Activated CD4-positive, alpha-beta T cell treated with anti-CD3 and anti-CD28 coated beads, Interleukin-2, amount 50 U/mL, for 4 hours (primary cell): ENCODE results near the gene FHL2.
"Not testable (repeated sequence)": the region's sequence is repeated elsewhere in the genome, so short reads cannot be mapped to it uniquely, and the experiment has no call there.

Source experiments
- DNase-seq, 2 experiments: peaks; one replicate each; pipeline ENCODE4 v3.0.0-alpha.2; 2020

The FHL2 gene

GRCh38 chr2:105336786-105337121 is 62.1 kb downstream of the FHL2 start:
- no peak for DNase-seq

GRCh38 chr2:105335469-105335868 is 63.4 kb downstream of the FHL2 start:
- DNase-seq: no peak

GRCh38 chr2:105334211-105334610 is 64.6 kb downstream of the FHL2 start:
- DNase-seq: no peak

- DNase-seq: no peak
Observed at GRCh38 chr2:105330681-105331375, 68.0 kb downstream of the FHL2 start.

GRCh38 chr2:105329561-105330495 is 69.0 kb downstream of the FHL2 start, which contains the start of gene TGFBRAP1:
TSS of gene TGFBRAP1 (minus strand) at chr2:105329735. CDS start at chr2:105308301, 21,434 bp downstream.
- peak; percentile 35 to 37 for DNase-seq

- peak in 1 of 2 experiments; percentile 33 for DNase-seq
Observed at GRCh38 chr2:105329197-105329554, 69.7 kb downstream of the FHL2 start.

- DNase-seq: peak in 1 of 2 experiments; percentile 10
Observed at GRCh38 chr2:105328281-105329196, 70.3 kb downstream of the FHL2 start.

GRCh38 chr2:105327690-105328089 is 71.2 kb downstream of the FHL2 start:
- DNase-seq: no peak

GRCh38 chr2:105327271-105327670 is 71.6 kb downstream of the FHL2 start:
- not testable (repeated sequence) for DNase-seq

GRCh38 chr2:105325389-105325963 is 73.4 kb downstream of the FHL2 start:
- DNase-seq: no peak

GRCh38 chr2:105324732-105325131 is 74.1 kb downstream of the FHL2 start:
- DNase-seq: no peak

GRCh38 chr2:105324101-105324500 is 74.8 kb downstream of the FHL2 start:
- no peak for DNase-seq

GRCh38 chr2:105323111-105323510 is 75.7 kb downstream of the FHL2 start:
- DNase-seq: no peak

GRCh38 chr2:105321875-105322646 is 76.8 kb downstream of the FHL2 start:
- DNase-seq: no peak

GRCh38 chr2:105320651-105321215 is 78.1 kb downstream of the FHL2 start:
- no peak for DNase-seq

GRCh38 chr2:105317937-105318336 is 80.9 kb downstream of the FHL2 start:
- no peak for DNase-seq

- no peak for DNase-seq
Observed at GRCh38 chr2:105315314-105315713, 83.5 kb downstream of the FHL2 start.

GRCh38 chr2:105313877-105314276 is 85.0 kb downstream of the FHL2 start:
- no peak for DNase-seq
